Osteoblast (primary cell): Measurements from ENCODE around the gene OLFM1. TPM values are rescaled to one million over a fixed set of nuclear protein-coding genes. Genes with fewer than 3 reads are reported as not detected.

ENCODE experiments used
- DNase-seq: peaks from one replicate; pipeline ENCODE4 v3.0.0; 2011; ENCODE audit warnings: low spot score, mixed read lengths; ENCODE audit not compliant: insufficient read length; ENCODE audit errors: missing footprints
- H2AFZ ChIP-seq: 2 replicates; pipeline ENCODE4 v1.6.0; 2011; ENCODE audit warnings: mild to moderate bottlenecking, low read length
- H3K27ac ChIP-seq: 2 replicates; pipeline ENCODE4 v1.5.1; 2011; ENCODE audit warnings: mild to moderate bottlenecking, low read depth, low read length, moderate library complexity
- H3K27me3 ChIP-seq: 2 replicates; pipeline ENCODE4 v1.6.0; 2012; ENCODE audit warnings: mild to moderate bottlenecking, control low read depth, inconsistent platforms, low read length, moderate library complexity; ENCODE audit not compliant: insufficient read depth
- H3K36me3 ChIP-seq: 2 replicates; pipeline ENCODE4 v1.5.1; 2011; ENCODE audit warnings: mild to moderate bottlenecking, low read length, control low read depth, moderate library complexity; ENCODE audit not compliant: insufficient read depth
- H3K4me1 ChIP-seq: 2 replicates; pipeline ENCODE4 v1.5.1; 2011; ENCODE audit warnings: mild to moderate bottlenecking, low read length, control low read depth, moderate library complexity; ENCODE audit not compliant: insufficient read depth
- H3K4me2 ChIP-seq: 2 replicates; pipeline ENCODE4 v1.6.0; 2011; ENCODE audit warnings: mild to moderate bottlenecking, low read length; ENCODE audit not compliant: insufficient read depth
- H3K4me3 ChIP-seq: fragments of 200-600 bp; sonication (generic); 3 replicates; pipeline ENCODE4 v1.5.1; 2012; ENCODE audit warnings: mild to moderate bottlenecking, low read length, inconsistent platforms; ENCODE audit not compliant: insufficient read depth
- H3K79me2 ChIP-seq: 2 replicates; pipeline ENCODE4 v1.6.0; 2012; ENCODE audit warnings: mild to moderate bottlenecking, low read length, control low read depth, inconsistent platforms; ENCODE audit not compliant: insufficient read depth
- H3K9me3 ChIP-seq: 2 replicates; pipeline ENCODE4 v1.5.1; 2011; ENCODE audit warnings: low read depth, low read length, control low read depth
- H4K20me1 ChIP-seq: 2 replicates; pipeline ENCODE4 v1.6.0; 2012; ENCODE audit warnings: mild to moderate bottlenecking, low read length, control low read depth; ENCODE audit not compliant: insufficient read depth
- total RNA-seq: library from RNA; depleted of rRNA; stranded (reverse); fragments of >200 nt; gene quantifications from 2 replicates; pipeline ENCODE4 v1.2.3, GENCODE V29; 2012
- TF ChIP-seq, protein P1 (sequence below): IDR thresholded peaks from 2 replicates; pipeline ENCODE4 v1.5.1; 2011; ENCODE audit warnings: mild to moderate bottlenecking, low read depth, low read length, moderate library complexity; ENCODE audit errors: extremely low read depth

OLFM1 gene
- total RNA-seq, 1 donor, result under 0.01 TPM

DNA sequence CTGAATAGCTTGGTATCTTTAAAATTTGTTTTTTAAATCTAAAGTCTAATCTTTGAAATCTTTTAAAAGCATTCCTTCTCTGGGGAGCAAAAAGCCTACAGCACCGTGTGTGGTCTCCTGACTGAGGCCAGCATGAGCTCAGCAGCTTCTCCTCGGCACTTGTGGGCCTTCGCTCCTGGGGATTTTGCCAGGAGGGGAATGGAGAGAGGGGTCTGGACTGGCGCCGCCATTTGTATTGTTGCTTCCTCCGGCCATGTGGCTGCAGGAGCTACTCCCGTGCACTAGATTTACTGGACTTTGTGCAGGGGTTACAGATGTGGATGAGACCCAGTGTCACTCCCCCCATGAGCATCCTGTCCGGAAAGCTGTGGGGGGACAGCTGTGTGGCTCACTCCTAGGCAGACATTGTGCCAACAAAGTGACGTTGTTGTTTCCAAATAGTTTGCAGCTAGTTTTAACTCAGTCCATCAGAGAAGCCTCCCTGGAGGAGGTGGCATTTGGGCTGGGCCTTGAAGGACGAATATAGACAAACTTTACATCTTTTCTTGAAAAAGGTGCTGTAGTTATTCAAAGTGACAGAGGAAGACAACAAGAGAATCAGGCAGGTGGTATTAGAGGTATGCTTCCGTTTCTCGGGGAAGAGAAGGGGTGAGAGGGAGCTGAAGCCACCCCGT lies 6.6 kb downstream of the OLFM1 start:
- TF ChIP-seq, protein P1, sequence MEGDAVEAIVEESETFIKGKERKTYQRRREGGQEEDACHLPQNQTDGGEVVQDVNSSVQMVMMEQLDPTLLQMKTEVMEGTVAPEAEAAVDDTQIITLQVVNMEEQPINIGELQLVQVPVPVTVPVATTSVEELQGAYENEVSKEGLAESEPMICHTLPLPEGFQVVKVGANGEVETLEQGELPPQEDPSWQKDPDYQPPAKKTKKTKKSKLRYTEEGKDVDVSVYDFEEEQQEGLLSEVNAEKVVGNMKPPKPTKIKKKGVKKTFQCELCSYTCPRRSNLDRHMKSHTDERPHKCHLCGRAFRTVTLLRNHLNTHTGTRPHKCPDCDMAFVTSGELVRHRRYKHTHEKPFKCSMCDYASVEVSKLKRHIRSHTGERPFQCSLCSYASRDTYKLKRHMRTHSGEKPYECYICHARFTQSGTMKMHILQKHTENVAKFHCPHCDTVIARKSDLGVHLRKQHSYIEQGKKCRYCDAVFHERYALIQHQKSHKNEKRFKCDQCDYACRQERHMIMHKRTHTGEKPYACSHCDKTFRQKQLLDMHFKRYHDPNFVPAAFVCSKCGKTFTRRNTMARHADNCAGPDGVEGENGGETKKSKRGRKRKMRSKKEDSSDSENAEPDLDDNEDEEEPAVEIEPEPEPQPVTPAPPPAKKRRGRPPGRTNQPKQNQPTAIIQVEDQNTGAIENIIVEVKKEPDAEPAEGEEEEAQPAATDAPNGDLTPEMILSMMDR, result no peak
- Histone ChIP-seq H3K36me3 (no peaks in the 10 kb centered on the region), H3K27ac (no peak overlapping the region), H3K79me2 (no peaks in the 10 kb centered on the region), H3K4me1 (no peaks in the 10 kb centered on the region), H2AFZ (no peak overlapping the region), H3K4me2 (no peak overlapping the region), H3K4me3 (no peak overlapping the region), H4K20me1 (no peaks in the 10 kb centered on the region), H3K27me3 (peaks cover 8% of the 10 kb centered on the region), H3K9me3 (no peaks in the 10 kb centered on the region)
- no peak for DNase-seq

GRCh38 chr9:135095470-135096407 lies 8.3 kb downstream of the OLFM1 start:
- Histone ChIP-seq H2AFZ (no peak overlapping the region), H3K79me2 (no peaks in the 10 kb centered on the region), H3K4me2 (no peak overlapping the region), H3K36me3 (no peaks in the 10 kb centered on the region), H3K4me3 (no peak overlapping the region), H3K27ac (no peak overlapping the region), H3K27me3 (no peaks in the 10 kb centered on the region), H4K20me1 (no peaks in the 10 kb centered on the region), H3K4me1 (no peaks in the 10 kb centered on the region), H3K9me3 (no peaks in the 10 kb centered on the region)
- TF ChIP-seq, protein P1, result no peak
- DNase-seq, result no peak

- TF ChIP-seq, protein P1, result no peak
- H3K79me2 ChIP-seq, result no peaks in the 10 kb centered on the region
- no peak for DNase-seq
- no peak overlapping the region for H2AFZ ChIP-seq
- H3K27ac ChIP-seq, result no peak overlapping the region
- no peaks in the 10 kb centered on the region for H3K4me1 ChIP-seq
- no peak overlapping the region for H3K4me2 ChIP-seq
- H4K20me1 ChIP-seq, result no peaks in the 10 kb centered on the region
- no peaks in the 10 kb centered on the region for H3K9me3 ChIP-seq
- H3K36me3 ChIP-seq, result no peaks in the 10 kb centered on the region
- H3K4me3 ChIP-seq, result no peak overlapping the region
- no peaks in the 10 kb centered on the region for H3K27me3 ChIP-seq
Observed at GRCh38 chr9:135096408-135096895, 9.0 kb downstream of the OLFM1 start.
